HEK293 (cell line): ENCODE results near the gene KCNK2.

Experiments
- CTCF ChIA-PET: fragments of 350-600 bp; formaldehyde crosslinking; extraction: SDS; loops from one replicate; lab custom pipeline; 2021; ENCODE audit warnings: antibody characterized with exemption; lab: Yijun Ruan, JAX
- POLR2A ChIA-PET: fragments of 300-600 bp; formaldehyde crosslinking; extraction: SDS; loops from one replicate; lab custom pipeline; 2020; ENCODE audit warnings: antibody characterized with exemption, inconsistent platforms; lab: Yijun Ruan, JAX
- H3K27ac ChIP-seq: fragments of 200-500 bp; sonication (Bioruptor generic); 2 replicates; pipeline ENCODE4 v1.5.1; 2014; ENCODE audit warnings: low read depth, low read length, control low read depth, inconsistent platforms; ENCODE audit errors: extremely low read depth
- H3K36me3 ChIP-seq, 2 experiments: fragments of 200-500 bp in 1 of 2; sonication (Bioruptor generic) in 1 of 2; 1 replicate in 1 of 2; 2 replicates in 1 of 2; pipeline ENCODE4 v1.5.1; 2014 to 2017; ENCODE audit warnings: inconsistent platforms in 2 of 2, low read length in 2 of 2; ENCODE audit not compliant: control insufficient read depth in 2 of 2, insufficient read depth in 1 of 2
- H3K4me1 ChIP-seq: fragments of 200-500 bp; sonication (Bioruptor generic); 2 replicates; pipeline ENCODE4 v1.5.1; 2014; ENCODE audit warnings: mild to moderate bottlenecking, low read length, inconsistent platforms; ENCODE audit not compliant: control insufficient read depth, insufficient read depth
- H3K4me3 ChIP-seq: 2 replicates; pipeline ENCODE4 v1.5.1; 2011; ENCODE audit warnings: low read depth, mild to moderate bottlenecking, control low read depth, low read length, moderate library complexity
- H3K9me3 ChIP-seq: fragments of 200-500 bp; sonication (Bioruptor generic); 2 replicates; pipeline ENCODE4 v1.5.1; 2014; ENCODE audit warnings: low read depth, low read length, inconsistent platforms; ENCODE audit not compliant: control insufficient read depth, insufficient read depth
- AEBP2 ChIP-seq: fragments of 450-650 bp; formaldehyde crosslinking; IDR thresholded peaks from 2 replicates; pipeline ENCODE4 v1.5.1; 2016; ENCODE audit warnings: missing biosample characterization, missing genetic modification characterization, borderline replicate concordance
- GFI1B ChIP-seq: fragments of 450-650 bp; formaldehyde crosslinking; IDR thresholded peaks from 2 replicates; pipeline ENCODE4 v1.5.1; 2016; ENCODE audit warnings: missing biosample characterization, missing genetic modification characterization
- GLI2 ChIP-seq: fragments of 450-650 bp; formaldehyde crosslinking; IDR thresholded peaks from 2 replicates; pipeline ENCODE4; 2017; ENCODE audit warnings: missing biosample characterization, missing genetic modification characterization, low read depth, borderline replicate concordance
- GLIS2 ChIP-seq: fragments of 450-650 bp; formaldehyde crosslinking; IDR thresholded peaks from 2 replicates; pipeline ENCODE4 v1.5.1; 2016; ENCODE audit warnings: missing biosample characterization, missing genetic modification characterization
- HOXA7 ChIP-seq: sonication (generic); formaldehyde crosslinking; IDR thresholded peaks from 2 replicates; pipeline ENCODE4 v1.8.1; 2022; ENCODE audit warnings: missing genetic modification reagents, borderline replicate concordance
- KLF1 ChIP-seq: fragments of 450-650 bp; formaldehyde crosslinking; IDR thresholded peaks from 2 replicates; pipeline ENCODE4 v1.5.1; 2016; ENCODE audit warnings: missing biosample characterization, missing genetic modification characterization
- RBAK ChIP-seq: fragments of 450-650 bp; formaldehyde crosslinking; IDR thresholded peaks from 2 replicates; pipeline ENCODE4 v1.5.1; 2016; ENCODE audit warnings: missing biosample characterization, missing genetic modification characterization
- REPIN1 ChIP-seq: fragments of 450-650 bp; formaldehyde crosslinking; IDR thresholded peaks from 2 replicates; pipeline ENCODE4 v1.5.1; 2017; ENCODE audit warnings: missing biosample characterization, missing genetic modification characterization, low read depth
- ZEB2 ChIP-seq: fragments of 450-650 bp; formaldehyde crosslinking; IDR thresholded peaks from 2 replicates; pipeline ENCODE4 v1.5.1; 2016; ENCODE audit warnings: missing biosample characterization, missing genetic modification characterization
- ZIC2 ChIP-seq: fragments of 450-650 bp; formaldehyde crosslinking; IDR thresholded peaks from 2 replicates; pipeline ENCODE4 v1.5.1; 2016; ENCODE audit warnings: missing biosample characterization, missing genetic modification characterization
- ZNF112 ChIP-seq: fragments of 450-650 bp; formaldehyde crosslinking; IDR thresholded peaks from 2 replicates; pipeline ENCODE4 v1.5.0; 2017; ENCODE audit warnings: missing biosample characterization, missing genetic modification characterization
- ZNF114 ChIP-seq: fragments of 450-650 bp; formaldehyde crosslinking; IDR thresholded peaks from 2 replicates; pipeline ENCODE4 v1.5.0; 2017; ENCODE audit warnings: missing biosample characterization, missing genetic modification characterization
- ZNF175 ChIP-seq: fragments of 450-650 bp; formaldehyde crosslinking; IDR thresholded peaks from 2 replicates; pipeline ENCODE4 v1.5.1; 2016; ENCODE audit warnings: missing biosample characterization, missing genetic modification characterization
- ZNF19 ChIP-seq: fragments of 450-650 bp; formaldehyde crosslinking; IDR thresholded peaks from 2 replicates; pipeline ENCODE4; 2016; ENCODE audit warnings: missing biosample characterization, missing genetic modification characterization, low read depth
- ZNF274 ChIP-seq, 2 experiments: fragments of 200-500 bp in 1 of 2; fragments of 450-650 bp in 1 of 2; sonication (Bioruptor generic) in 1 of 2; formaldehyde crosslinking in 1 of 2; IDR thresholded peaks; 2 replicates each; pipeline versions ENCODE4 v1.5.1 to v1.6.1; 2014 to 2016; ENCODE audit warnings: borderline replicate concordance in 1 of 2, inconsistent platforms in 1 of 2, low read length in 1 of 2, missing biosample characterization in 1 of 2, missing genetic modification characterization in 1 of 2
- ZNF302 ChIP-seq: fragments of 450-650 bp; formaldehyde crosslinking; IDR thresholded peaks from 2 replicates; pipeline ENCODE4 v1.5.1; 2016; ENCODE audit warnings: missing biosample characterization, missing genetic modification characterization, low read depth
- ZNF350 ChIP-seq: fragments of 450-650 bp; formaldehyde crosslinking; IDR thresholded peaks from 2 replicates; pipeline ENCODE4 v1.5.0; 2017; ENCODE audit warnings: missing biosample characterization, mild to moderate bottlenecking, missing genetic modification characterization
- ZNF600 ChIP-seq: fragments of 450-650 bp; formaldehyde crosslinking; IDR thresholded peaks from 2 replicates; pipeline ENCODE4 v1.5.1; 2016; ENCODE audit warnings: missing biosample characterization, missing genetic modification characterization
- ZNF621 ChIP-seq: fragments of 450-650 bp; formaldehyde crosslinking; IDR thresholded peaks from 2 replicates; pipeline ENCODE4 v1.5.1; 2017; ENCODE audit warnings: missing biosample characterization, missing genetic modification characterization
- ZNF664 ChIP-seq: fragments of 450-650 bp; formaldehyde crosslinking; IDR thresholded peaks from 2 replicates; pipeline ENCODE4 v1.5.1; 2016; ENCODE audit warnings: missing biosample characterization, missing genetic modification characterization
- ZNF701 ChIP-seq: fragments of 450-650 bp; formaldehyde crosslinking; IDR thresholded peaks from 2 replicates; pipeline ENCODE4 v1.5.1; 2016; ENCODE audit warnings: missing biosample characterization, missing genetic modification characterization
- ZNF776 ChIP-seq: fragments of 450-650 bp; formaldehyde crosslinking; IDR thresholded peaks from 2 replicates; pipeline ENCODE4 v1.5.0; 2017; ENCODE audit warnings: missing biosample characterization, missing genetic modification characterization, borderline replicate concordance
- ZNF843 ChIP-seq: fragments of 450-650 bp; formaldehyde crosslinking; IDR thresholded peaks from 2 replicates; pipeline ENCODE4 v1.5.1; 2016; ENCODE audit warnings: missing biosample characterization, missing genetic modification characterization
- ZSCAN23 ChIP-seq: fragments of 450-650 bp; formaldehyde crosslinking; IDR thresholded peaks from 2 replicates; pipeline ENCODE4 v1.5.1; 2016; ENCODE audit warnings: missing biosample characterization, missing genetic modification characterization
- TF ChIP-seq, protein P1 (sequence below): fragments of 450-650 bp; formaldehyde crosslinking; IDR thresholded peaks from 2 replicates; pipeline ENCODE4 v1.5.1; 2016; ENCODE audit warnings: missing biosample characterization, missing genetic modification characterization
- TF ChIP-seq, protein P2 (sequence below): fragments of 450-650 bp; formaldehyde crosslinking; IDR thresholded peaks from 2 replicates; pipeline ENCODE4 v1.5.1; 2016; ENCODE audit warnings: missing biosample characterization, missing genetic modification characterization

KCNK2 gene

DNA sequence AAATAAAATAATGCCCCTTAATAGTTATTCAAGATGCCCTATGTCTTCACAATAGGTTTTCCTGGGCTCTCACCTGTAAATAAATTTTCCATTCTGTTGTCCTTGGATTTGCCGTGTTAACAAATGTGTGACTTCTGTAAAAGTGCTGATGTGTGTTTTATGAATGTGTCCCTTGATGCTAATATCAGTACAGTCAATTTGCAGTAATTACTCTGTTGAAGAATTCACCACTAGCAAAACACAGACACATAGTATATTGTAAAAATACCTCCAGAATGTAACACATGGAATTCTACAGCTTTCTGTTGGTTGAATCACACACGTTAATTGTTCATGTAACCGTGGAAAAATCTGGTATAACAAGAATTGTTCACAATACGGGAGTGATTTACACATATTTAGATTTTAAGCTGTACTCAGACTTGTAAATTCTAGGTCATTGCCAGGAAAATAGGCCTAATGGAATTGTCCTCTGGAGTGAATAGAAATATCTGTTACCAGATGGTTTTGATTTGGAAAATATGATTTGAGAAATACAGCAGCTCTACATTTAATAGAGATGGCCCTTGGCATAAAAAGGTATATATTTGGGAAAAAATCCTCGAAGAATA is 36.7 kb upstream of the KCNK2 start:
- ChIA-PET CTCF (no interaction called here), POLR2A (no interaction called here)
- Histone ChIP-seq H3K36me3 (no peaks in the 10 kb centered on the region), H3K9me3 (no peaks in the 10 kb centered on the region), H3K4me3 (no peak overlapping the region), H3K27ac (no peak overlapping the region), H3K4me1 (no peaks in the 10 kb centered on the region)
- no peak for TF ChIP-seq ZNF19 (tag by site-specific recombination)

DNA sequence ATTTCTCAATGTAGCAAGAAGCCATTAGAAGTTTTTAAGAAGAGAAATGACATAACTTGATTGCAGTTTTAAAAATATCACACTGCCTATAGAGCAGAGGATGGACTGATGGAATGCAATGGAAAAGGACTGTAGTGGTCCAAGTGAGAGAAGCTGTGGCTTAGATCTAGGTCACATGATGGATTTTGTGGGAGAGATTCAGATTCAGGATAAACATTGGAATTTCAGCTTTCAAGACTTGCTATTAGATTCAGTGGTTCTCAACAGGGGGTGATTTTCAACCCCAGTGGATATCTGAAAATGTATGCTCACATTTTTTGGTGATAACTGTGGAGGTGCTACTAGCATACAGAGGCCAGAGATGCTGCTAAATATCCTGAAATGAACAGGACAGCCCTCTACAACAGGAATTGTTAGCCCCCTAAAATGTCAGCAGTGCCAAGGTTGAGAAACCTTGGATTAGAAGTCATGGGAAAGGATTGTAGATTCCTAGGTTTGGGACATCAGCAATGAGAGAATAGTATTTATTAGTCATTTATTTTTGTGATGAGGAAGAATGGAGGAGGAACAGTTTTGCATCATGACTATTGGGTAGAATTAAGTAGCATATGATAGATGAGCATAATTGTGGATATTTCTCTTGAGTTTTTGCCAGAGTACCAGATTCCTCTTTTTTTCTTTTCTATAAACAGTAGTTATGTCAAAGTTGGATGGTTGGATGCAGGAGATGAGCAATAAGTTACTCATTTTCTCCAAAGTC is 30.1 kb upstream of the KCNK2 start:
- Histone ChIP-seq H3K9me3 (no peaks in the 10 kb centered on the region), H3K36me3 (no peaks in the 10 kb centered on the region), H3K4me3 (no peak overlapping the region), H3K4me1 (no peaks in the 10 kb centered on the region), H3K27ac (no peak overlapping the region)
- ChIA-PET POLR2A (no interaction called here), CTCF (no interaction called here)
- no peak for TF ChIP-seq GFI1B (tag by site-specific recombination)
- TF ChIP-seq KLF1 (tag by site-specific recombination): no peak
- TF ChIP-seq HOXA7 (CRISPR knock-in tag): no peak
- no peak for TF ChIP-seq AEBP2 (tag by site-specific recombination)
- TF ChIP-seq RBAK: no peak
- TF ChIP-seq ZNF621 (tag by site-specific recombination): no peak
- TF ChIP-seq ZNF776 (tag by site-specific recombination): no peak
- TF ChIP-seq, protein P1, sequence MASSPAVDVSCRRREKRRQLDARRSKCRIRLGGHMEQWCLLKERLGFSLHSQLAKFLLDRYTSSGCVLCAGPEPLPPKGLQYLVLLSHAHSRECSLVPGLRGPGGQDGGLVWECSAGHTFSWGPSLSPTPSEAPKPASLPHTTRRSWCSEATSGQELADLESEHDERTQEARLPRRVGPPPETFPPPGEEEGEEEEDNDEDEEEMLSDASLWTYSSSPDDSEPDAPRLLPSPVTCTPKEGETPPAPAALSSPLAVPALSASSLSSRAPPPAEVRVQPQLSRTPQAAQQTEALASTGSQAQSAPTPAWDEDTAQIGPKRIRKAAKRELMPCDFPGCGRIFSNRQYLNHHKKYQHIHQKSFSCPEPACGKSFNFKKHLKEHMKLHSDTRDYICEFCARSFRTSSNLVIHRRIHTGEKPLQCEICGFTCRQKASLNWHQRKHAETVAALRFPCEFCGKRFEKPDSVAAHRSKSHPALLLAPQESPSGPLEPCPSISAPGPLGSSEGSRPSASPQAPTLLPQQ (tag by site-specific recombination): no peak
- TF ChIP-seq ZNF114: no peak
- TF ChIP-seq ZNF112: no peak
- no peak for TF ChIP-seq GLI2
- no peak for TF ChIP-seq ZNF175

GRCh38 chr1:215054266-215054665 is 28.3 kb upstream of the KCNK2 start:
- no peaks in the 10 kb centered on the region for H3K9me3 ChIP-seq
- POLR2A ChIA-PET: no interaction called here
- no peak overlapping the region for H3K4me3 ChIP-seq
- no peaks in the 10 kb centered on the region for H3K4me1 ChIP-seq
- no peaks in the 10 kb centered on the region for H3K36me3 ChIP-seq
- CTCF ChIA-PET: no interaction called here
- H3K27ac ChIP-seq: no peak overlapping the region
- no peak for TF ChIP-seq ZNF302 (tag by site-specific recombination)
- no peak for TF ChIP-seq ZNF843 (tag by site-specific recombination)
- no peak for TF ChIP-seq ZNF600
- TF ChIP-seq, protein P2, sequence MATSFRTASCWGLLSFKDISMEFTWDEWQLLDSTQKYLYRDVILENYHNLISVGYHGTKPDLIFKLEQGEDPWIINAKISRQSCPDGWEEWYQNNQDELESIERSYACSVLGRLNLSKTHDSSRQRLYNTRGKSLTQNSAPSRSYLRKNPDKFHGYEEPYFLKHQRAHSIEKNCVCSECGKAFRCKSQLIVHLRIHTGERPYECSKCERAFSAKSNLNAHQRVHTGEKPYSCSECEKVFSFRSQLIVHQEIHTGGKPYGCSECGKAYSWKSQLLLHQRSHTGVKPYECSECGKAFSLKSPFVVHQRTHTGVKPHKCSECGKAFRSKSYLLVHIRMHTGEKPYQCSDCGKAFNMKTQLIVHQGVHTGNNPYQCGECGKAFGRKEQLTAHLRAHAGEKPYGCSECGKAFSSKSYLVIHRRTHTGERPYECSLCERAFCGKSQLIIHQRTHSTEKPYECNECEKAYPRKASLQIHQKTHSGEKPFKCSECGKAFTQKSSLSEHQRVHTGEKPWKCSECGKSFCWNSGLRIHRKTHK (tag by site-specific recombination): no peak
- no peak for TF ChIP-seq ZNF701 (tag by site-specific recombination)
- TF ChIP-seq GLIS2: no peak
- no peak for TF ChIP-seq ZSCAN23
- TF ChIP-seq REPIN1 (tag by site-specific recombination): no peak
- TF ChIP-seq ZNF350 (tag by site-specific recombination): no peak
- TF ChIP-seq ZEB2 (tag by site-specific recombination): no peak
- TF ChIP-seq ZNF274 (IDR thresholded peaks at IDR 0.05; ENCODE audit: low read length): no peak
- no peak for TF ChIP-seq ZNF274 (tag by site-specific recombination; IDR thresholded peaks at IDR 0.05; ENCODE audit: borderline replicate concordance)
- TF ChIP-seq ZNF664 (tag by site-specific recombination): no peak
- no peak for TF ChIP-seq ZIC2 (tag by site-specific recombination)
